HG02840 (cell line): ENCODE measurements around the gene ANKRD11.
"Not testable (repeated sequence)": the region's sequence is repeated elsewhere in the genome, so short reads cannot be mapped to it uniquely, and the experiment has no call there.

Experiments used
- ATAC-seq: cut with Tn5 transposase; IDR thresholded peaks from one replicate; pipeline ENCODE4 v1.9.1; 2021; ENCODE audit warnings: mild to moderate bottlenecking, moderate library complexity, moderate number of reproducible peaks; ENCODE audit not compliant: unreplicated experiment, low FRiP score

The ANKRD11 gene

DNA sequence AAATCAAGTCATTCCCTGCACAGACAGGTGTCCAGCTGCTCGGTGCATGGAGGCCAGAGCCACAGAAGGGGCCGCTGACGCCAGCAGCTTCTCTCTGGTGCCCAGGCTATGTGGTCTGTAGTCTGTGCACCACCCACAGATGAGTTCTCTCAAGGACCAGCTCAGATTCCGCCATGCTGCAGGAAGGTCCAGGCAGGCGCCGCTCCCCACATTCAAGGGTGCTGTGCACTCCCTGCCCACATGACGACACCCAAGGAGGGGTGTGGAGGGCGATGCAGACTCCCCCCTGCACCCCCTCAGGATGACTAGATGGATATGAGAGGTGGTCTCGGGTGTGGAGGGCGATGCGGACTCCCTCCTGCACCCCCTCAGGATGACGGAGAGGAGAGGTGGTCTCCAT lies 119.0 kb downstream of the ANKRD11 start:
- ATAC-seq = no peak

DNA sequence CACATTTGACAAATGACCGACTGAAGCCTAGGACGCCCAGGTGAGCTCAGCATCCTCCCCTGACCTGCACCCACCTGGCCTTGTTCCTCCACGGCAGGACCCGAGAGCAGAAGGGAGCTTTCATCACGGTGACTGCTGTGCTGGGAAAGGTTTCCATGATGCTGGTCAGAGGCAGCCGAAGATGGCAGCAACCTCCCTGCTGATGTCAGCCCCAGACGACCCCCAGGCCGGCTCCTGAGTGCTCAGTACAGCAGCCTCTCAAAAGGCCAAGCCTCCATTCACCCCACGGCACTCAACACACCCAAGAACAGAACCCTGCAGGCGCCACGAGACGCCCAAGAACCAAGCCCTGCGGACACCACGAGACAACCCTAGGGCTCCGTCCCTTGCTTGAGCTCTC lies 119.8 kb downstream of the ANKRD11 start:
- ATAC-seq = no peak

DNA sequence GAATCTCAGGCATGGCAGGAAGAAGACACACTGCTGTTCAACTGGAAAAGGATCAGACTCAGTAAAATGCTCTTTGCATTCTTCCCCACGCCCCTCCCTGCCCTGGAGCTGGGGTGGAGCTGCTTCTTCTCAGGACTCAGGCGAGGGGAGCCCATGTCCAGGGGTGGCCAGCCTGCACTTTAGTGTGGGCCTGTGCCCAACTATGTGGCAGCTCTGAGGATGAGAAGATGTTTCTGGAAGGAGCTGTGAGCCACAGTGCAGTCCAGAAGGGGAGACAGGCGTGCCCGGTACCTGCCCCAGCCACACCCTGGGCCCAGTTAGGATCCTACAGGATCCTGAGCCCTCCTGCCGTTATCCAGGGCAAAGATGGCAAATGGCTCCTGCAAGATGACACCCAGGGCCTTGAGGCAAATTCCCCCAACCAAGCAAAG lies 120.3 kb downstream of the ANKRD11 start:
- ATAC-seq = no peak

DNA sequence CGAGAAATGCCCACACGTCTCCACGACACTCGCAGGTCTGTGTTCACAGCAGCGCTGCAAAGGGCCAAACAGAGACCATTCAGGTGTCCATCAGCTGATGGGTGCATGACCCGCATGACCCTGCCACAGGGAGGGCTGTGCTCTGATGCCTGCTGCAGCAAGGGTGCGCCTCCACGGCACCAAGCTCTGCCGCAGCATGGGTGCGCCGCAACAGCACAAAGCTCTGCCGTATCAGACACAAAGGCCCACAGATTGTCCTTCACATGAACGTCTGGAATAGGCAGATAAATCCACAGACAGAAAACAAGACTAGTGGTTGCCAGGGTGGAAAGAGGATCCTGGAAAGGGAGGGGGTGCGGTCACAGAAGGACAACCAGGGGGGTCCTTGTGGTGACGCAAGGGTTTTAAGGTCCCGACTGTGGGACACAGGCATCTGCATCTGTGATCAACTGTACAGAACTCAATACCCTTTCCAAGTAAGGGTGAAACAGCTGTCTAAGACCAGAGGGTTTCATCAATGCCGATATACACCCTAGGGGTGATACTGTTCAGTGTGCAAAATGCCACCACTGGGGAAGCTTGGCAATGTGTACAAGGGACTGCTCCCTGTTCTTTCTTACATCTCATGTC lies 121.0 kb downstream of the ANKRD11 start:
- ATAC-seq = no peak

DNA sequence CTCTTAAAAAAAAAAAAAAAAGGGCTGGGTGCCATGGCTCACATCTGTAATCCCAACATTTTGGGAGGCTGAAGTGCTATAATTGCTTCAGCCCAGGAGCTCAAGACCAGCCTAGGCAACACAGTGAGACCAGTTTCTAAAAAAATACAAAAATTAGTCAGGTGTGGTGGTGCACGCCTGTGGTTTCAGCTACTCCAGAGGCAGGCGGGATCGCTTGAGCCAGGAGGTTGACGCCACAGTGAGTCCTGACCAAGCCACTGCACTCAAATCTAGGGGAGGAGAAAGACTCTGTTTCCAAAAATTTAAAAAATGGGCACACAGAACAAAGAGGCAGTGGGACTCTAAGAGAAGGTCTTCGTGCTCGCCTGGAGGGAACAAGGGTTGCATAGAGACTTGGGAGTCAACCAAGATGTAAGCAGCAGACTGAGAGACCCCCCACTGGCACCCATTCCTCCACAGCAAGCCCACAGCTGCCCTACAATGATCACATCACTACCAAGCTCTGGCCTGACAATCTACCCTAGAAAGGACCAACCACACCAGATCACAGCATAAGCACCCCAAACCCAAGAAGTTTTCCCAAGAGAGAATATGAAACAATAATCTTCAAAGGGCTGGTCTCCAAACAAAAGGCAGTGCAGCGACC lies 121.6 kb downstream of the ANKRD11 start:
- ATAC-seq = no peak

DNA sequence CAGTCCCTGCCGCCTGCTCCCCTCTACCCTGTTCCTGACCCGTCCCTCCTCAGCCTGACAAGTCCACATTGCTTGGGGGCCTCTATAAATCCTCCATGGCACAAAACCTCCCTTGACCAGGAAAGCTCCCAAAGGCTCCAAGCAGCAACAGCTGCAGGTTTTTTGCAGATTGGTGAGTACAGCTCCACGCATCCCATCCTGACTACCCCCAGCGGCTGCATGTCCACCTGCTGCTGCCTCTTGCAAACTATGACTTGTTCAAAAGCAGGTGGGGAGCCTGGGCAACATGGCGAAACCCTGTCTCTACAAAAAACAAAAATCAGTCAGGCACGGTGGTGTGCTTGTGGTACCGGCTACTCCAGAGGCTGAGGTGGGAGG lies 122.8 kb downstream of the ANKRD11 start:
- no peak for ATAC-seq

DNA sequence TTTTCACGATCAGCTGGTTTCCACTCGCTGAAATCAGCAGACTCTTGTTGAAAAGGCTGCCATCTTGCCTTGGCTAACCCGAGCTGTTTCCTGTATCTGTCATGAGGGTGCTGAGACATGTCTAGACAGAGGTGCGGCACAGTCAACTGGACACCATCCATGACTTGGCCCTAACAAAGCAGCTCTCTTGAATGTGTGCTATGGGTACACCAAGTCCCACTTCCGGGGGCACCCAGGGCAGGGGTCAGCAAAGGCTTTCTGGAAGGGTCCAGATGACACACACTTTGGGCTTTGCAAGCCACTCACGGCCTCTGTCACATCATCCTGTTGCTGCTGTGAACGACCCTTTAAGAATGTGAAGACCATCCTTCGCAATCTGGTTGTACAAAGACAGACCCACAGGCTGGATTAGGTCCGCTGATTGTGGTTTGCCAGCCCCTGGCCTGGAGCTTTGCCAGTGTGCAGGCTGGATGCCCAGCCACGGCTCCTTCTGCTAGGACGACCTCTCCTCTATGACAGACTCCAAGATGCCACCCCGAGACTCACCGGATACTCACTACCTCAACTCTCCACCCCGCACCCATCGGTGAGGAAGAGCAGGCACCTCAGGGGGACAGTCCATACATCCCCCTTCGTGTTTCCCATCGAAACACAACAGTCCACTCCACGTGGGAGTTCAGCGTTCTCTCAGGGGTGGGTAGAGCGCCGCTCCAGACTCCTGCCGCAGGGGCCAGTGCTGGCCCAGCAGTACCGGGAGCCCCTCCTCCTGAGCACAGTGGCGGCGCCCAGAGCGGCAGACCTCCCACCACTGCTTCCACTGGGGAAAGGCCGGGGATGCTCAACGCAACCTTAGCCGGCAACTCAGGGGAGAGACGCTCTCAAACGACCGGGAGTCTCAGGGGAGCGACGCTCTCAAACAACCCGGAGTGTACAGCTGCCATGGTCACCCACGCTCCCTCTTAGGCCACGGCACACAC lies 123.5 kb downstream of the ANKRD11 start:
- no peak for ATAC-seq

DNA sequence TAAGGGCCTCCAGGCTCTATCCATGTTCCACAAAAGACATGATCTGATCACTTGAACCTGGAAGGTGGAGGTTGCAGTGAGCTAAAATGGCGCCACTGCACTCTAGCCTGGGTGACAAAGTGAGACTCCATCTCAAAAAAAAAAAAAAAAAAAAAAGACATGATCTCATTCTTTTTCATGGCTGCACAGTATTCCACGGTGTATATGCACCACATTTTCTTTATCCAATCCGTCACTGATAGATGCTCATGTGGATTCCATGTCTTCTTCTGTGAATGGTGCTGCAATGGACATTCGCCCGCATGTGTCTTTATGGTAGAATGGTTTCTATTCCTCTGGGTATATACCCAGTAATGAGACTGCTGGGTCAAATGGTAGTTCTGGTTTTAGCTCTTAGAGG lies 124.4 kb downstream of the ANKRD11 start:
- ATAC-seq = no peak

DNA sequence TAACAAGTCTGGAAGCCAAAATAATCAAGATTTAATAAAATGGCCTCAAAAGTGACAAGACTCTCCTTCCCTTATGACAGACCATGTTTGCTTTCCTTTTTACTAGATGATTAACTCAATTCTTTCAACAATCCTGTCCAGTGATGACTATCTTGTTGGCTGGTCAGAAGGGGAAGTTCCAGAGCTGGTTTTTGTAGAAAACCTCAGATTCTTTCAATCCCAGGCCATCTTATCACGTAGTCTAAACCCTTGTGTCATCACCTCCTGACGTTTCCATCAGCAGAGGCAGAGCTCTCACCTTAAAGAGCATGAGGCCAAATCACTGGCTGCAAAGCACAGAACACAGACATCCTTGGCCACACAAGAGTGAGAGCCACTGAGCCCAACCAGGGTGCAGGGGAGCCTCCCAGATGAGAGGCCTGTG lies 125.3 kb downstream of the ANKRD11 start:
- ATAC-seq = no peak

DNA sequence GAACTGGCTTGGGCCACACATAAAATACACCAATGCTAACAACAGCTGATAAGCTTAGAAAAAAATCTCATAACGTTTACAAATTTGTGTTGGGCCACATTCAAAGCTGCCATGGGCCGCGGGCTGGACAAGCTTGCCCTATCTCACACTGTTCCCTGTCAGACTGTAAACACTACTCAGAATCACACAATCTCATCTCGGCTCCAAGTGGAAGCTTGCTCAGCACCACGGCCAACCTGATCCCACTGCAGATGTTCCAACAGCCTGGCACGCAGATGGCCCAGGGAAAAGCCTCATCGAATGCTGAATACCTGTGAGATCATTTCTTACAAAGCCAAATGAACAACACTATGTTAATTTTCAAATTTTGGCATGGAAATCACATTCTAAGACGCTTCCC lies 125.8 kb downstream of the ANKRD11 start:
- no peak for ATAC-seq

DNA sequence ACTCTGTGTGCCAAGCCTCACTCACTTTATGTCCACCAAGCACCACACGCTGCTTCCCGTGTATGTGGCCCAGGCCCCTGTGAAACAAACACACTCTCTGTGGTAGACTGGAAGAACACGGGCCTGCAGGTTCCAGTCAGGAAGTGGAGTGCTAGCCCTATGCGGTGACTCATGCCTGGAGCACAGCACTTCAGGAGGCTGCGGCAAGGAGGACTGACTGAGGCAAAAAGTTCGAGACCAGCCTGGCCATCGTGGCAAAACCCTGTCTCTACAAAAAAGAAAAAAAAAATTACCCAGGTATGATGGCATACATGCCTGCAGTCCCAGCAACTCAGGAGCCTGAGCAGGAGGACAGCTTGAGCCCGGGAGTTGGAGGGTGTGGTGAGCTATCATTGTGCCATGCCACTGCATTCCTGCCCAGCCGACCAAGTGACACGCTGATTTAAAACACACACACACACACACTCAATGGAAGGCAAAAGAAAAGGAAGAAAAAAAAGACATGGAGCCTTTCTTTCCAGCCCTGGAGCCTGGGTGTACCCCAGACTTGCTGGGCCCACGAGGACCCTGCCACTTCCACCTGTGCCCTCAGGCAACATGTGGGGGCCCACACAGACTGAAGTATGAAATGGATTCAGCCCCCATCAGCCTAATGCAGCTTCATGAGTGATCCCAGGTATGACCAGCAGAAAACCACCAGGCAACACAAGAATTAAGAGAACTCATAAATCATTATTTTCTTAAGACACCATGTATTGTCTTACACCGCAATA lies 126.6 kb downstream of the ANKRD11 start:
- ATAC-seq = no peak

DNA sequence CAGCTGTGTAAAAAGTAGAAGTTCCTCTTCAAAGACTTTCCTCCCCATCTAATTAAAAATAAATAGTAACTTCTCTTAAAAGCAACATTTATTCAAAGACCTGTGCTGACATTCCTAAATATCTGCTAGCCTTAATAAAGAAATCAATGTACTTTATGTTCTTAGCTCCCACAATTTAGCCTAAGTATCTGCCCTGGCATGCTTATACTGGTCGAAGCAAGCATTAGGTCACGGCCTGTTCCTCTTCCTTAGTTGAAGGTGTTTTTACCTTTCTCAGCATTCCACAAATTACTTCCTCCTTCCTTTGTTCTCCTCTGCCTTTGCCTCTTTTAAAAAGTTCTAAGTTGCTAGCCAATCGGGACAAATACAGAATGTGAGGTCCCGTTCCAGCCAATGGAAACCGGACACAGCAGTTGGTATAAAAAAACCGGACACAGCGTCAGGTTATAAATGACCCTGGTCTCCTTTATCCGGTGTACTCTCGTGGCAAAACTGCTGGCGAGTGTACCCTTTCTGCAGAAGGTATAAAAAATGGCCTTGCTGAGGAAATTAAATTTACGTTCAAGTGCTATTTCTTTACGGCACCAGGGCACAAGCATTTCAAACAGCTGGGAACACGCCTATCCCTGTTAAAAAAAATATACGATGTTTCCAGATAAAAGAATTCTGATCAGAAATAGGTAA lies 127.7 kb downstream of the ANKRD11 start:
- not testable (repeated sequence) for ATAC-seq

DNA sequence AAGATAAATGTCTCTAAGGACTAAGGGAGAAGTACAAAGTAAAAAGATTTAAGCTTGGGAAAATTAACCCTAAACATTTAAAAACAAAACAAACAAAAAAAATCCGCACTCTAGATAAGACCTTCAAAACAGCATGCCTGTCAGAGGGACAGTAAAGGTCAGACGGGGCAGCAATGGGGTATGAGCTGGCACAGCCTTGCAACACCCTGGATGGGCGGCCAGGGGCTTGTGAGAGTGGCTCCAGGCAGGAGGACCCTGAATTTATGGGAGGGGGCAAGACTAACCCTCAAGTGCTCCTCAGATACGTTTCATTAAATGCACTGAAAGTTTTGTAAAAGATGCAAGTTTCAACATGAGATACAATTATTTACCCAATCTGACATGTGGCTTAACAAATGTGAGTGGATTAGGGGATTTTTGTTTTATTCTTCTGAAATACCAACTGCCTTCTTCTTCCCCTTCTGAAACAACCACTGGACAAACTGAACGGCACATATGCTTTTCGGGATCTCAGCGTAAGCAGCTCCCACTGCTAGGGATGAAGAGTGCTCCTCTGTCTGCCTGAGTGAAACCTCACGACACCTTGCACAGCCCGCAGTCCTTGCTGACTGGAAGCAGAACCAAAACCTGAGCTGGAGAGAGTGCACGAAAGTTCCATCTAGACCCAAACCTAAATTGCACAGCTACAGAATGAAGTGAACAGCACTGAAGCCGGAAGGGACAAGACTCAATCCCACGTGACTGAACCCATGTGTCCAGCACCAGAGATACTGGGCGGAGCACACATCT lies 128.4 kb downstream of the ANKRD11 start:
- ATAC-seq = peak; percentile 54

DNA sequence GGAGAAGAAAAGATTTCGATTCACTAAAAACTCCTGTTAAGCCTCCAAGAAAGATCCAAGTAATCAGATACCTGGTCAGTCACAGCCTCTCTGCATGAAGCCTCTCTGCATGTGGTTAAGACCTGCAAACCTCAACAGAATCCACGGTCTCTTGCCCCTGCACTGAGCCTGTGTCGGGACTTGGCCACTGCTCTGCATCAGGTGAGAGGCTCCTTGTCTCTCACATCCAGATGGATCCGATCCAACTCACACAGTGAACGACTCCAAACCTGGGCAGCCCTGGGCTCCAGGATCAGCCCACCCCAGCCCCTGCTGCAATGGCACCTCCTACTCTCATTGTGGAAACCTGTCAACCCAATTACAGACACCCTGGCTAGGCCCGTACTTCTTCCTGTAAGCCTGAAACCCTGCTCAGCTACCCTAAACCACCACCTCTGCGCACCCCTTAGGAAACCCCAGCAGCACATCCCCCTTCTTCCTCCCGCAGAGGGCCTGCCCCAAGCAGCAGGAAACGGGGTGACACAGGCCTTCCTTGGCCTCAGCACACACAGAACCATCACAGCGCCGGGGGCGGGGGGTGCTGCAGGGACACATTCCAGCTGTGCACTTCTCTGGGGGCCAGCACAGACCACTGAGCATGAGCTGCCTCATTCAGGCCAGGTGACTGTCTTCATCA lies 129.5 kb downstream of the ANKRD11 start:
- ATAC-seq = peak; percentile 46

DNA sequence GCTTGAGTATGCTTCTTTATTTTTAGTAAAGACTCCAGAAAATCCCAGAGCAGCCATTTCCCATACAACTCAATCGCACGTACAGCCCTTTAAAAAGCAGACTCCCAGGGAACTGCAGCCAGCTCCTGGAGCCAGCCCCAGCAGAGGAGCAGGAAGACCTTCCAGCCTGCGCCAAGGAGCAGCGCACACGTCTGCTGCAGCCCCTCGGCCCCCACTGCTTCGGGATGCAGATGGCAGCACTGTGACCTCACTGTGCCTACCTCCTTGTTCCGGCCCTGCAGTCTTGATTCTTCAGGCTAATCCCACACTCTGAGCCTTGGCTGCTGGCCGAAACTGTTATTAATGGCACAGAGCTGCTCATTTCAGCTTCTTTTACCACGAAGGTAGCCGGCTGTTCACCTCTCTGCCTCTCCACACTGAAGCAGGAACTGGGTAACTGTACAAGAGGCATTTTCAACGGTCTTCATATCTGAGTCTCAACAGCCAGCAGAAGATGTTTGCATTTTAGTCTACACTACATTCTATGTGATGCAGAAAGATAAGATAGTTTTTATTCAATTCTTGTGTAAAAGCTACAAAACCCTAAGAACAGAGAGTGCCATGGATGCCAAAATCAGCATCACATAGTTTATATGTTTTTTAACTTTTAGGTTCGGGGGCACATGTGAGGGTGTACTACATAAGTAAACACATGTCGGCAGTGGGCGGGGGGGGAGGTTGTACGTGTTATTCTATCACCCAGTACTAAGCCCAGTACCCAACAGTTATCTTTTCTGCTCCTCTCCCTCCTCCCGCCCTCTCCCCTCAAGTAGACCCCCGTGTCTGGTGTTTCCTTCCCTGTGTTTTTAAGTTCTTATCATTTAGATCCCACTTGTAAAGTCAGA lies 130.9 kb downstream of the ANKRD11 start:
- ATAC-seq = no peak

DNA sequence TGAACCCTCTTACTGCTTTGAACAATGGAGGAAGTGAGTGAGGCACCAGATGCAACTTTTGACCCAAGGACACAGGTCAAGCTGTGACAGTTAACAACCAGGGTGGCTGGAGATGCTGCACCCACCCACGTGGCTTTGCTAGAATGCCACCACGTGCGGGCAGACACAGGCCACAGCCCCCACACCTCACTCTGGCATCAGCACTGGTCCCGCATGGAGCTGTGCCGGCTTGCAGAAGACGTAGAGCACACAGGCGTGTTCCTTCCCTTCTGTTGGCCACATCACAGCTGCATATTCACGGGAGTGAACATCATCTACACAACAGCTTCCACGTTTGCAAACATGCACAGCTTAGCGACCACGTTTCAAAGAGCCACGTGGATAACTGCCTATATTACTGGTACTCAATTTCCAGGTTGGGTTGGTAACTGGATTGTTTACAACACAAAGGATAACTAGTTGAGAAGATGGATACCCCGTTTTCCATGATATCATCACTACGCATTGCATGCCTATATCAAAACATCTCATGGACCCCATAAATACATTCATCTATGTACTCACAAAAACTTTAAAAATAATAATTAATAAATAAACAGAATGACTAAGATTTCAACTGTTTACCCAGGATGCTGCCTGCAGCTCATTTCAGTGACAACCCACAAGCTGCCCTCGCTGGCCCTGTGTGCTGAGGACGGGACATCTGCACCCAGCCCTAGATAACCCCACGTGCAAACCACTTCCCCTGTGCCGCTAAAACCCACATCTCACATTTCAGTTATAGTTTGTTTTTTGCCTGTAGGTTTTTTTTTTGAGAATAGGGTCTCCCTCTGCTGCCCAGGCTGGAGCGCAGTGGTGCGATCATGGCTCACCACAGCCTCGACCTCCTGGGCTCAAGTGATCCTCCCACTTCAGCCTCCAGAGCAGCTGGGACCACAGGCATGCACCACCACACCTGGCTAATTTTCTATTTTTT lies 132.0 kb downstream of the ANKRD11 start:
- no peak for ATAC-seq
